ENCODE measurements around the gene DIP2B.

Gene DIP2B

GRCh38 chr12:50533203-50533584, 28.4 kb downstream of the DIP2B start:
- DNase-seq: no peak
- TF ChIP-seq CTCF (IDR thresholded peaks at IDR 0.05): no peak
- H3K4me3 Mint-ChIP-seq: no peak overlapping the region
- H3K9me3 Mint-ChIP-seq: no peaks in the 10 kb centered on the region
- H3K36me3 Mint-ChIP-seq (ENCODE audit: low read depth): peaks cover 10% of the 10 kb centered on the region
- H3K4me1 Mint-ChIP-seq: peaks cover 20% of the 10 kb centered on the region
- no peaks in the 10 kb centered on the region for H3K27me3 Mint-ChIP-seq (ENCODE audit: low read depth, poor library complexity)
- no peak overlapping the region for H3K27ac Mint-ChIP-seq

GRCh38 chr12:50533971-50534370, 29.2 kb downstream of the DIP2B start:
- Mint-ChIP-seq H3K9me3 (no peaks in the 10 kb centered on the region), H3K27me3 (ENCODE audit: low read depth, poor library complexity) (no peaks in the 10 kb centered on the region), H3K36me3 (ENCODE audit: low read depth) (peaks cover 11% of the 10 kb centered on the region), H3K4me3 (no peak overlapping the region), H3K27ac (no peak overlapping the region), H3K4me1 (peaks cover 13% of the 10 kb centered on the region)
- no peak for DNase-seq
- no peak for TF ChIP-seq CTCF (IDR thresholded peaks at IDR 0.05)

GRCh38 chr12:50536831-50537537, 32.2 kb downstream of the DIP2B start:
- no peak for DNase-seq
- H3K4me1 Mint-ChIP-seq: peaks cover 7% of the 10 kb centered on the region
- no peak for TF ChIP-seq CTCF (IDR thresholded peaks at IDR 0.05)
- H3K27ac Mint-ChIP-seq: no peak overlapping the region
- no peak overlapping the region for H3K4me3 Mint-ChIP-seq
- H3K27me3 Mint-ChIP-seq (ENCODE audit: low read depth, poor library complexity): no peaks in the 10 kb centered on the region
- peaks cover 21% of the 10 kb centered on the region for H3K36me3 Mint-ChIP-seq (ENCODE audit: low read depth)
- H3K9me3 Mint-ChIP-seq: no peaks in the 10 kb centered on the region

GRCh38 chr12:50537538-50537919, 32.7 kb downstream of the DIP2B start:
- Mint-ChIP-seq H3K4me3 (no peak overlapping the region), H3K9me3 (no peaks in the 10 kb centered on the region), H3K36me3 (ENCODE audit: low read depth) (peaks cover 21% of the 10 kb centered on the region), H3K4me1 (peaks cover 7% of the 10 kb centered on the region), H3K27ac (peak overlapping the region; percentile 73), H3K27me3 (ENCODE audit: low read depth, poor library complexity) (no peaks in the 10 kb centered on the region)
- no peak for DNase-seq
- no peak for TF ChIP-seq CTCF (IDR thresholded peaks at IDR 0.05)

GRCh38 chr12:50538182-50538581, 33.4 kb downstream of the DIP2B start:
- TF ChIP-seq CTCF (IDR thresholded peaks at IDR 0.05): no peak
- H3K9me3 Mint-ChIP-seq: no peaks in the 10 kb centered on the region
- peaks cover 7% of the 10 kb centered on the region for H3K4me1 Mint-ChIP-seq
- no peak overlapping the region for H3K4me3 Mint-ChIP-seq
- peaks cover 21% of the 10 kb centered on the region for H3K36me3 Mint-ChIP-seq (ENCODE audit: low read depth)
- DNase-seq: no peak
- H3K27me3 Mint-ChIP-seq (ENCODE audit: low read depth, poor library complexity): no peaks in the 10 kb centered on the region
- H3K27ac Mint-ChIP-seq: peak overlapping the region; percentile 73

GRCh38 chr12:50541139-50541538, 36.4 kb downstream of the DIP2B start:
- DNase-seq: no peak
- no peaks in the 10 kb centered on the region for H3K27me3 Mint-ChIP-seq (ENCODE audit: low read depth, poor library complexity)
- peaks cover 14% of the 10 kb centered on the region for H3K4me1 Mint-ChIP-seq
- no peak for TF ChIP-seq CTCF (IDR thresholded peaks at IDR 0.05)
- H3K4me3 Mint-ChIP-seq: no peak overlapping the region
- H3K36me3 Mint-ChIP-seq (ENCODE audit: low read depth): peaks cover 21% of the 10 kb centered on the region
- H3K27ac Mint-ChIP-seq: no peak overlapping the region
- H3K9me3 Mint-ChIP-seq: no peaks in the 10 kb centered on the region
